GM18511 (cell line): ENCODE results near the gene CRYGD.
"Not testable (repeated sequence)": the region's sequence is repeated elsewhere in the genome, so short reads cannot be mapped to it uniquely, and the experiment has no call there.

Experiments
- ATAC-seq: cut with Tn5 transposase; IDR thresholded peaks from one replicate; pipeline ENCODE4 v1.9.1; 2021; ENCODE audit warnings: mild to moderate bottlenecking, moderate library complexity; ENCODE audit not compliant: unreplicated experiment

Gene CRYGD

GRCh38 chr2:208124013-208124715 lies at the start of gene CRYGD:
CRYGD (minus strand) TSS chr2:208124524; CDS start chr2:208124473, 51 bp downstream.
- ATAC-seq: not testable (repeated sequence)

GRCh38 chr2:208172125-208172524 lies 47.8 kb upstream of the CRYGD start:
- no peak for ATAC-seq

GRCh38 chr2:208164951-208165755 lies 40.8 kb upstream of the CRYGD start:
- ATAC-seq: no peak

- no peak for ATAC-seq
Measured at GRCh38 chr2:208163489-208163888, 39.2 kb upstream of the CRYGD start, which contains the start of gene CRYGA. CRYGA (minus strand) TSS chr2:208163589; CDS start chr2:208163556, 33 bp downstream.

GRCh38 chr2:208156439-208156838 lies 32.1 kb upstream of the CRYGD start:
- ATAC-seq: no peak

GRCh38 chr2:208153156-208153555 lies 28.8 kb upstream of the CRYGD start:
- ATAC-seq: no peak

- no peak for ATAC-seq
Measured at GRCh38 chr2:208150956-208151355, 26.6 kb upstream of the CRYGD start.

GRCh38 chr2:208150094-208150493 lies 25.8 kb upstream of the CRYGD start:
- ATAC-seq: no peak

- ATAC-seq: no peak
Measured at GRCh38 chr2:208148803-208149202, 24.5 kb upstream of the CRYGD start.

GRCh38 chr2:208147759-208148158 lies 23.4 kb upstream of the CRYGD start:
- ATAC-seq: no peak

GRCh38 chr2:208147008-208147407 lies 22.7 kb upstream of the CRYGD start:
- no peak for ATAC-seq

- ATAC-seq: no peak
Measured at GRCh38 chr2:208146006-208146405, 21.7 kb upstream of the CRYGD start, which contains the start of gene CRYGB. CRYGB (minus strand) TSS chr2:208146158; CDS start chr2:208146120, 38 bp downstream.

- no peak for ATAC-seq
Measured at GRCh38 chr2:208142925-208143799, 18.8 kb upstream of the CRYGD start.

GRCh38 chr2:208142240-208142924 lies 18.1 kb upstream of the CRYGD start:
- ATAC-seq: no peak

GRCh38 chr2:208139447-208139846 lies 15.1 kb upstream of the CRYGD start:
- no peak for ATAC-seq

- not testable (repeated sequence) for ATAC-seq
Measured at GRCh38 chr2:208138334-208138733, 14.0 kb upstream of the CRYGD start.

GRCh38 chr2:208136716-208137094 lies 12.4 kb upstream of the CRYGD start:
- no peak for ATAC-seq

GRCh38 chr2:208135794-208136715 lies 11.7 kb upstream of the CRYGD start:
- ATAC-seq: no peak

- peak; percentile 71 for ATAC-seq
Measured at GRCh38 chr2:208134928-208135586, 10.7 kb upstream of the CRYGD start.
